ENCODE data around the gene S1PR1.

S1PR1 gene

DNA sequence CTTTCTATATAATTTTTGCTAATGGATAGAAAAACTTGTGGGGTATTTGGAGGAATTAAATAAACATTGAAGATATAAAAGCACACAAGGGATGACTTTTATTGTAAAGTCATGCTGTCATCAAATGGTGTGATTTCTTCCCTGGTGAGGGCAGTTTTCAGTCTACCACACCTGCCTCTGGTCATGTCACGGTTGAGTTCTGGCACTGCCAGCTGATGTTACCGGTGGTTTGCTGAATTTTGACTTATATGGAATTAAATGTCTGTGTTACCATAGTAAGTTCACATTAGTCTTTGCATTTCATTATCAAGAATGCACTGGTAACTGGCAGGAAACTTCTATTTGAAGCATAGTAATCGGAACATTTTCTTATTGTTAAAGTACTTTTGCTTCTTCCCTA lies 13.4 kb downstream of the S1PR1 start:
- no peak for DNase-seq

GRCh38 chr1:101250656-101251272 lies 13.9 kb downstream of the S1PR1 start:
- DNase-seq: no peak

GRCh38 chr1:101251504-101251903 lies 14.7 kb downstream of the S1PR1 start:
- no peak for DNase-seq

DNA sequence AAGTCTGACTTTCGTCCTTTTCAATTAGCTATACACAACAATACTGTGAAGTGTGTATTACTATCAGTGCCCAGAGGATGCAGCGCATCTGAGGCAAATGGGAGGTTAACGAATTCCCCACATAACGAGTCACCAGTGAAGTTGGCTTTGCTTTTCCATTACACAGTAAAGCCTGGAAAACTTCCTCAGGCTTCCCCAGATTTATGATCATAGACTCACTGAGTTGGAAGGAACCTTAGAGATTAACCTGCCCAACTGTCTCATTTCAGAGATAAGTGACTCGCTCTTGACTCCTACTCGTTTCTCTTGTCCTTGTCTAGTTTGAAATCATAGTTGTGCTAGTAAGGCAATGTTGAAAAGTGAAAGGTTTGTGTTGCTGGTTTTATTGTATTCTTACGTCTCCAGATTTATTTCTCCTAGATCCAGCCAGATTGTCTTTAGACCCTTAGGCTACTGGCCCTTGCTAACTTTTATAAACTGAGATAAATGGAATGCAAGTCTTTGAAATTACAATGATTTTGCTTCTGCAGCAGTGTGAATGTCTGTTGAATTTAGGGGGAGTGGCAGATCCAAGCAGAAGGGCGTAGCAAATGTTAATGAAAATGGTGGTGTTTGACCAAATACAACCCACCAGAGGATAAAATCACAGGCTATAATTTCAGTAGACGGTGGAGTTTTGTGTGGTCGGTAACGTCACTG lies 17.3 kb downstream of the S1PR1 start:
- DNase-seq: no peak

- DNase-seq: no peak
Observed at GRCh38 chr1:101257500-101258325, 20.9 kb downstream of the S1PR1 start.

- no peak for DNase-seq
Observed at GRCh38 chr1:101259744-101260148, 22.9 kb downstream of the S1PR1 start.

GRCh38 chr1:101260556-101261350 lies 23.9 kb downstream of the S1PR1 start:
- no peak for DNase-seq

DNA sequence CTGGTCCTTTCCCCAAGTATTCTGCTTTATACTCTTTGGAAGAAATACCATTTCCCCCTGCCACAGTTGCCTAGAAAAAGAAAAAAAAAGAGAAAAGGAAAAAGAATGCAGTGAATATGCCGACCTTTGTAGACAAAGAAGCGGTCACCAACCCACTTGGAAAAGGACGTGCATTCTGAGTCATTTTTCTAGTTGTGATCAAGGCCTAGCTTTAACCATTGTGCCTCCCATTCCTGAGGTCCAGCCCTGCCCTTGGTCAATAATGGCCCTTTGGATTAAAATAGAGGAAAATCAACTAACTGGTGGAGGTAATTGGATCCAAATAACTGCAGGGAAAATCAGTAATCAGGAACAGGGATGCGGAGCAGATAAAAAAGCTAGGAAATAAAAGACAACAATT lies 24.8 kb downstream of the S1PR1 start:
- DNase-seq: no peak

GRCh38 chr1:101262060-101262459 lies 25.2 kb downstream of the S1PR1 start:
- DNase-seq: no peak

DNA sequence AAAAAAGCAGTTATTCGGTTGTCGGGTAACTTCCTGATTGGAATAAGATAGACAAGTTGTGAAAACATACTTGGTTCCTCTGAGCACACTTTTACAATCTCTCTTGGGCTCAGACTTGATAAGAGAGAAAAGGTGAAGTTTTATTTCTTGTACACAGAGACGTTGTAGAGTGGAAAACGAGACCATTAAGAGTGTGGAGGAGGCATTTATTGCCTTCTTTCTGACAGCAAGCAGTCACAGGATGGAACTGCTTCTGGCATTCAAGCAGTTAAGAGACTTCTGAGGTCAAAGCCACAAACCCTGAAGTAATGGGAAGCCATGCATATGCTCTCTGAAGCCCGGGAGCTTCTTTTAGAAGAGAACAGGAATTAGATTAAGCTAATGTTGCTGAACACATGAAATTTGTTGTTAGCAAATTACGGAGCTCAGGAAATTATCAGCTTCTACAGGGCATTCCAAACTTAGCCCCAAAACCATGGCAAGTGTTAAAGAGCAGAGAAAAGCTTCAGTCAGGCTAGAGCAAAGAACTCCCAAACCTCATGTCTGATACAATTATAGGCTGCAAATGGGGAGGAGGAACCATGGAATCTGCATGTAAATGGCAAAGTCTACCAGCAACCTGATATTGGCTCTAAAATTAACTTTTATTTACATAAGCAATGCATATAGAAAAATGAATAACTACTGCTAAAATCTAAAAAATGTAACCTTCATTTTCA lies 26.0 kb downstream of the S1PR1 start:
- no peak for DNase-seq

- DNase-seq: no peak
Observed at GRCh38 chr1:101264697-101265096, 27.9 kb downstream of the S1PR1 start.

- no peak for DNase-seq
Observed at GRCh38 chr1:101265684-101266083, 28.9 kb downstream of the S1PR1 start.

GRCh38 chr1:101267082-101267481 lies 30.3 kb downstream of the S1PR1 start:
- no peak for DNase-seq

- DNase-seq: no peak
Observed at GRCh38 chr1:101268893-101269292, 32.1 kb downstream of the S1PR1 start.

DNA sequence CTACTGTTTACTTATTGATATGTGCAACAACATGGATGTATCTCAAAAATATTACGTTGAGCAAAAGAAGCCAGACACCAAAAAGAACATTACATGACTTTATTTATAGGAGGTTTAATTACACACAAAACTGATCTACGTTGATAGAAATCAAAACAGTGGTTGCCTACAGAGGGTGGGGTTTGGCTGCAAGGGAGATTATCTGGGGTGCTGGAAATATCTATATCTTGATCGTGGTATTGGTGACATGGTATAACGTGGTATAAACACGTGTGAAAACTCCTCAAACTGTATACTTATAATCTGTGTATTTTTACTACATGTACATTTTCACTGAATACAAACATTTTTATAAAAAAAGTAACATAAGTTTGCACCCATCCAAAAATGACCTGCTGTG lies 38.9 kb downstream of the S1PR1 start:
- no peak for DNase-seq

DNA sequence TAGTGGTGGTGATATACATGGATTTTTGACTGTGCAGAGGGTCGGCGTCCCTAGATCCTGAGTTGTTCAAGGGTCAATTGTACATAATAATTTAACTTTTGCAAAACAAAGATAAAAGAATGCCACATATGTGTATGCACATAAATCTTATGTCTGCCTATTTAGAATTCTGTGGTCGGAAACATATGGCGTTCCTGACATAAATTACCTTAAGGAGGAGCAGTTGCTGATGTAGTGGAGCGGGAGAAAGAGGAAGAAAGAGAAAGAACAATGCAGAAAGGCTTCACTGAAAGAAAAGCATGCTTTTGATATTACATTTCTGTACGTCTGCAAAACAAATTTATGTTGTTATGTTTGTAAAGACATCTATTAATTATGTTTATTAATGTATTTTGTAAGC lies 40.0 kb downstream of the S1PR1 start:
- DNase-seq: no peak

GRCh38 chr1:101278238-101278637 lies 41.4 kb downstream of the S1PR1 start:
- no peak for DNase-seq

DNA sequence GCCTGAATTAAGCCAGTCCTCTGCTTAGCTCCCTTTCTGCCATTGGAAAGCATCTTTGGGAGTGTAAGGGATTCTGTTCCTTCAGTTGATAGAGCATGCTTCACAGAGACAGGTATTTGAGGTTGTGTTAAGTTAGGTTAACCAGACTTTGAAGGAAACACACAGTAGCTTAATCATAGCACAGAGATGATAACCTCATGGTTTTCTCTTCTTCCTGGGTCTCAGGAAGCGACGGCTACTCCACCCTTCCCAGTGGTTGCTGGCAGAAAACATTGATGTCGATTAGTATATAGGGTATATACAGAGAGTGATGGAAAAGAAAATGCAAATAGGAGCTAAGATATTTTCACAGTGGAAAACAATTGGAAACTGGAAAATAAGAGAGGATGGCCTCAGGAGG lies 42.0 kb downstream of the S1PR1 start:
- no peak for DNase-seq

- no peak for DNase-seq
Observed at GRCh38 chr1:101280049-101280592, 43.3 kb downstream of the S1PR1 start.

- no peak for DNase-seq
Observed at GRCh38 chr1:101280942-101281654, 44.3 kb downstream of the S1PR1 start.

GRCh38 chr1:101281751-101282150 lies 44.9 kb downstream of the S1PR1 start:
- no peak for DNase-seq
